GM04504 (cell line): ENCODE data around the gene DCTD.

Experiments used
- DNase-seq: peaks from one replicate; pipeline ENCODE4 v3.0.0-alpha.2; 2012; ENCODE audit warnings: low read depth

Gene DCTD

DNA sequence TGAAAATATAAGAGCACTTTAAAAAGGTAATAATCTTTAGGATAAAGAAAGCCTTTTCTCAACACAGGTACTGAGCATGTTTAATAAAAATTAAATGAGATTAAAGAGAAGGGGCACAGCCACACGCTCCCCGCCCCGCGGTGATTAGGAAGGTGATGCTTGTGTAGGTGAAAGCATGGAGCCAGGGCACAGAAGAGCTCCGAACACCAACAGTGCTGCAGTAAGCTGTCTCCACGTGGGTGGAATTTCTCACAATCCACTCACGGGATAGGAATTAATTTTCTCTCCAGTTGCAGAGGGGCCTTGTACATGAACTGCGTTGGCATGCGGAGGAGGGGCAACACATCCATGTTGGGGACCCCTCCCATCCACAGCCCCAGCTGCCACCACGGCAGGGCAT lies 27.0 kb downstream of the DCTD start:
- DNase-seq, result no peak

DNA sequence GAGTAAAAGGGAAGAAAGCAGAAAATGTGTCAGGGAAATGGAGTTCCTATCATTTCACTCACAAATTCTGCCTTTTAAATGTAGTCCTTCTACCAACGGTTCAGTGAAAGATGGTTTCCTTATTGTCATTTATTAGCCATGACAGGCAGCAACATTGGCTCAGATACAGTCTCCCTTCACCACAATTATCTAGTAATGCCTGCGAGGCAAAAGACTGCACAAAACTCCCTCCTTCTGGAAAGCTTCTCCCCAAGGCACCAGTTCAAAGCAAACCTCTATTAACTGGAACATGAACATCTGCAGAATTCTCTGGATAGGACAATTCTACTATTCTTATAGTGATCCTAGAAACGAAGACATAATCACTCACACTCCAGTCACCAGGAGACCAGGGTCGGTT lies 28.3 kb downstream of the DCTD start:
- DNase-seq, result no peak

DNA sequence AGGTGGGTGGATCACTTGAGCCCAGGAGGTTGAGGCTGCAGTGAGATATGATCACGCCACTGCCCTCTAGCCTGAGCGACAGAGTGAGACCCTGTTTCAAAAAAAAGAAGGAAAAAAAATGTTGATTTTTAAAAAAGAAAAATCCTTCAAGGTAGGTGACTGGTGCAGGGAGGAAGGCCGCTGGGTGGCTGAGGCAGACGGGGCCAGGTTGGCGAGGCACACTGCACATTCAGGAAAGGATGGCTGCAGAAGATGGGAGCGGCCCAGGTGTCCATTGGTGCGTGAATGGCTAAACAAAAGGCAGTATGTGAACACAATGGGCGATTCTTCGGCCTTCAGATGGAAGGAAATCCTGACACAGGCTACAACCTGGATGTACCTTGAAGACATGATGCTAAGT lies 30.4 kb downstream of the DCTD start:
- DNase-seq, result no peak

DNA sequence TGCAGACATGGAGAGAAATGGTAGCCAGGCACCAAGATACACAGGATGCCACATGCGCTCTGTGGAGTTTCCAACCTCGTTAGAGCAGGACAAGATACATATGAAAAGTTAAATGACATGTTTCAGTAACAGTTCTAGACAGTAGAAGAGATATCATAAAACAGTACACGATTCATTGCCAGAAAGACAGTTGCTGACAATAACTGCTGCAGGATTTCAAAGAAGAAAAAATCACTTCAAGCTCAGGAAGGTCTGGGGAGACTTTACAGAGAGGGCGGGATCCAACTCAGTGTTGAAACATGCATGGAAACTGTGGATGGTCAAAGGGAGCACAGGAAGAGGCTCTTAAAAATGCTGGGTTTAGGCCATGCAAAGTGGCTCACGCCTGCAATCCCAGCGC lies 31.0 kb downstream of the DCTD start:
- no peak for DNase-seq

DNA sequence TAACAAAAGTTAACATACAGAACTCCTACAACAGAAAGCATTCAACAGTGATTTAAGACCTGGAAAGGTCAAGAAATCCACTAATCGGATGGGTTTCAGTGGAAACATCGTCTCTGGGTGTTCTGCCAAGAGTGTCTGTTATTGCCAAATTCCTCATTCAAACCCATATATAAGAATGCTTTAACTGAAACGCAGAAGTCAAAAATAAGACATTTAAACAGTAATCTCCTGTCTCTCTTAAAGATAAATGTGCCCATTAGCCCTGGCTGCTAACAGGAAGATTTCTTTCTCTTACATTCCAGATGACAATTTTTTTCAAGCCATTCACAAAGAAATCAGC lies 31.5 kb downstream of the DCTD start:
- no peak for DNase-seq

DNA sequence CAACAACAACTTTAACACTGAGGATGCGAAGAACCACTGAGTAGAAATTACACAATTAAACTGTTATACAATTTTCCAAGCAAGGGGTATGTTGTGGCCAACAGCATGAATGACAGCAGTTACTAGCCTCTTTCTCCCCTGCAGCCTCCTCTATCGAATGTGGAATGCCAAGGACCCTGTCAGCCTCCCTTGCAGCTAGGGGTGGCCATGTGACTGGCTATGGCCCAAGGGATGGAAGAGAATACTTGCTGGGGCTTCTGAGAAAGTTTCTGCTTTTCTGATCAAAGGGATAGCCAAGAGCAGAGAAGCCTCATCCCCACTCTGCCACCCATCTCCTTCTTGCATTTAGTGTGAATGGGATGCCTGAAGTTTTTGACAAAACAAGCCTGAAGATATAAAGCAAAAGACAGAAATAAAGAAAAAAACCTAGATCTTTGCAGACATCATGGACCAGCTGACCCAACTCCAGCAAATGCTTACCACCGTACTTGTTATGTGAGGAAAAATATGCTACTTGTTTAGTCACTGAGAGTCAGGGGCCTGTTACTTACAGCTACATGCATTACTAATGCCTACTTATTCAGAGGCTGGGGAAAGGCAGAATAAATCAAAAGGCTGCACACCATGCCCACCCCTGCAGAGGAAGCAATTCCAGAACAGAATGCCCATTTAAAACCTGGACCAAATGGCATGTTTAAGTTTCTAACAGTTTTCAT lies 32.0 kb downstream of the DCTD start:
- DNase-seq, result no peak

DNA sequence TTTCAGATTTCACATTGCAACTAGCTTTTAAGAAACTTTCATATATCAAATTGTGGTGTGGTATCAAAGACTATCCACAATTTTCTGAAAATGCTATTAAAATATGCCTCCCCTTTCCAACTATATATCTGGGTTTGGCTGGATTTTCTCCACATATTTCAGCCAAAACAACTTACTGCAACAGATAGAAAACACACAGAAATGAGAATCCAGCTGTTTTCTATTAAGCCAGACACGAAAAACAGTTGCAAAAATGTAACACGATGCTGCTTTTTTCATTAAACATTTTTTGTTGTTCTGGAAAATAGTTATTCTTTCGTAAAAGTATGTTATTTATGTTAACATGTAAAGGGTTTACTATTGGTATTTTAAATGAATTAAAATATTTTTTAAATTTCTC lies 33.1 kb downstream of the DCTD start:
- no peak for DNase-seq

DNA sequence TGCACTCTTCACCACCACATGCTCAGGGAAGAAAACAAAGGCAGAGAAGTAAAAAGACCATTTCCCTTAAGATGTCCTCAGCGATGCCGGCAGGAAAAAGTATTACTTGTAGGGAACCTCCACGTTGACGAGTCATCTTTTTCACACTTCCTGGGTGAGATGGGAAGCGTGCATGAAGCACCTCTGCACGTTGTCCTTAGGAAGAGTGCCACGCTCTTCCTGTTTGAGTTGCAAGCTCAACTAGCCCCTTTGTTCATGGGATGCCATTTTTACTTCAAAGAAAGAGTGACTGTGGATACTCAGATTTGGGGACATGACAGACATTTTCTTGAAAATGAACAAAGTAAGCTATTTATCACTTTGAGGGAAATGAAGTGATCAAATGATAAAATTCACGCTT lies 33.8 kb downstream of the DCTD start:
- no peak for DNase-seq

DNA sequence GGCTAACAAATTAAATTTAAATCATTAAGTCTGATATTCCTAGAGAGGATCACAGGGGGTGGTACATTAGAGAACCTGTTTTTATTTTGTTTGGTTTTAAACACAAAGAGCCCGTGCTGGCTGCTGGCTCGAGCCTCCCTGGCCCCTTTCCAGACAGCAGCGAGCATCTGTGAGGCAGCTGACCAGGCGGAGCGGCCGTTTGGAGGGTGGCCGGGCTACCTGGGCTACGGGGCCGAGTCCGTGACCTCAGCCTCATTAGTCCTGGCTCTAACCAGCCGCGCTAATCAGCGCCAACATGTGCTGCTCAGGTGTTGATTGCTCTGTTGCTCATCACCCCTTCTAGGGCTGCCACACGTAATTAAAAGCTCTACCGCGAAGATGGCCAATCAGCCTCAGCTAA lies 35.3 kb downstream of the DCTD start:
- DNase-seq, result no peak

DNA sequence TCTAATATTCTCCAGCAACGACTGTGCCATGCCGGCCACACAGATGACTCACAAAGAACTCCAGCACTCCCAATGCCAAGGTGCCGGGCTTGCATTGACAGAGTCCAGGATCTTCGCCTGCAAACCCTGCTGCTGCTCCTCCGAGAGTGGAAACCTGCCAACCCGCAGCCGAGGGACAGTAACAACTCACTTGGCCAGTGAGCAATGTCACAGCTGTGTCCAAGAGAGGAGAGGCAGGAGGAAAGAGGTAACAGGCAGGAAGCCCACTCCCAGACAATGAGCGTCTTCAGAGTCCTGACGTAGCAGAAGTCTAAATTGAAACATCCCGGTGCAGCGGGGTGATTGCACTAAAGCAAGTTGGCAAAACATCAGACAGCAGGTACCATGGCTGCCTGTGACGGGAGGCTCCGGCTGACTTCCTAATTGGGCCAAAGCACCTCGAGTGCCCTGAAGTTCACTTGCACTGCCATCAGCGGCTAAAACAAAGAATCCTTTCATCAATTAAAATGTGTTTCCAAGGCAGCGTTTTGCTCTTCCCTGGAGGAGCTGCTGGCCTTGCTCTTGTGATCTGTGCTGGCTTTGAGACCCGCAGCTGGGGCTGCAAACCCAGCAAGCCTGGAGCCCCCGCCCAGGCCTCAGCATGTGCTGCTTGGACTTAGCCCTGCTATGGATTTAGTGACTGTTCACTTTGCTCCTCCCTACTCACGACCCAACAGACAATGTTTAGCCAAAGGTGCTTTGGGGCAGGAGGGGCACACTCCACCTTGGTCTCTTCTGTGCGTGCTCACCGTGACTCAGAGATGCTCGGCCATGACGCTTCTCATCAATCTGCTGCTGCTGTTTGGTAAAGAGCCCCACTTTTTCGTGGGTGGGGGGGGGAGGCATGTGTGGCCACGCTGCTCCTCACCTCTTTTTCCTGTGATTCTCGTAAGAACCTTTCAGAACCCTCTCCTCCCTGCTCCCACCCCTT lies 36.5 kb downstream of the DCTD start:
- DNase-seq, result no peak

DNA sequence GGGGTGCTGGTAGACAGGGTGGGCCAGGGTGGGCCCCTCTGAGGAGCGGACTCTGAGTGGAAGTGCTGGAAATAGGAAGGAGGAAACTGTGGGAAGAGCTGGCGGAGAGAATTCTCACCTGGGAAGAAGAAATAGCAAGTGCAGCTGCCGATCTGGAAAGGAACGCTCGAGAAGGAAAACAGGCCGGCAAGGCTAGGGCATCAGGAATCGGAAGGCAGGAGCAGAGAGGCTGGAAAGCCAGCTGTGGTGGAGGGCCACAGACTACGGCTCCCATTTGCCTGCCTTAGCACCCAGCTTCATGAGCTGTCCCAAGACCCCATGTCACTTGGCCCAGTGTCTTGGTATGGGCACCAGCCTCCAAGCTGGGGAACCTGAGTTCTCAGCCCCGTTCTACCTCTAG lies 37.3 kb downstream of the DCTD start:
- DNase-seq, result no peak

DNA sequence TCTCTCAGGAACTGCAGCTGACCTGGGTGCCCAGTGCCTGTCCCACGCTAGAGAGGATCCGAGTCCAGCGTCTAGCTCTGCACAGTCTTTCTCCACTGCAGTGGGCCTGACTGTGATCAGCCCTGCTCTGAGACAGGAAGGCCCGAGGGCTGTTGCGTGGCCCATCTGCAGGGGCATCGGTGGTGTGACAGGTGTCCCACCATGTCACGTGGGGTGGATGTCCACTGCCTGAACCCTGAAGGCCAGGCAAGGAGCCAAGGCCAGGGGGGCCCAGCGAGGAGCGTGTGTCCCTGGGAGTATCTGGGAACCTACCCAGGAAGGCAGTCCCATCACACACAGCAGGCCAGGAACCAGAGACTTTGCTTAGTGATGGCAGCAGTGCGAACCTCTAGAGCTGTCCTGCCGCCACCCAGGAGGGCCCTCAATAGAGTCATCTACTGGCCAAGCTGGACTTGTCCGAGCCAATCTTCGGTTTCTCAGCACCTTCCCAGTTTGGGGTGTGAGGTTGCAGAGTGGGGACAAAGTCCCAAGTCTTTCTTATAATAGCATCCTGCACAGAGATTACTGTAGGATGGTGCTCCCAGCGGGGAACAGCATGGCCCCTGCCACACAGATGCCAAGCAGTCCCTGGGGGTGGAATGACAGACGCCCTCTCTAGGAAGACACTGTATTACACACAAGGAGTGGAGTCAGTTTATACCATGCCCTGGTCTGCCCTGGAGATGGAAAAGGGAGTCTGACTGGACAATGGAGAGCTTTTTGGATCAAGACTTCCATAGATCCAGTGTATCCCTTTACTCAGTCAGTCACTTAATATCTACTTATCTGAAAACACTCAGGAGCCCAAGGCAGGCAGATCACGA lies 38.3 kb downstream of the DCTD start:
- DNase-seq, result no peak

DNA sequence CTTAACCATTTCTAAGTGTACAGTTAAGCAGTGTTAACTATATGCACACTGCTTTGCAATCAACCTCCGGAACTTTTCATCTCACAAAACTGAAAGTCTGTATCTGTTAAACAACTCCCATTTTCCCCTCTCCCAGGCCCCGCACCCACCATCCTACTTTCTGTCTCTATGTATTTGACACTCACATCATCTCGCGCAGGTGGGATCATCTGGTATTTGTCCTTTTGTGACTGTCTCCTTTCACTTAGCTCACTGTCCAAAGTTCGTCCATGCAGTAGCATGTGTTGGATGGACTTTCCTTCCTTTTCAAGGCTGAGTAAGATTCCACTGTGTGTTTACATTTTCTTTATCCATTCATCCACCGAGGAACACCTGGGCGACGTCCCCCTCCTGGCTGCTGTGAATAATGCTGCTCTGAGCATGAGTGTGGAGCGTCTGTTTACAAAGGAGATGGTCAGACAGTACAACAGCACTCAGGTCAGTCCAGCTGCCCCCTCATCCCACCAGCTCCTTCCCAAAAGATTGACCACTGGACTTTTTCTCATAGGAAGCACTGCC lies 39.8 kb downstream of the DCTD start:
- no peak for DNase-seq

DNA sequence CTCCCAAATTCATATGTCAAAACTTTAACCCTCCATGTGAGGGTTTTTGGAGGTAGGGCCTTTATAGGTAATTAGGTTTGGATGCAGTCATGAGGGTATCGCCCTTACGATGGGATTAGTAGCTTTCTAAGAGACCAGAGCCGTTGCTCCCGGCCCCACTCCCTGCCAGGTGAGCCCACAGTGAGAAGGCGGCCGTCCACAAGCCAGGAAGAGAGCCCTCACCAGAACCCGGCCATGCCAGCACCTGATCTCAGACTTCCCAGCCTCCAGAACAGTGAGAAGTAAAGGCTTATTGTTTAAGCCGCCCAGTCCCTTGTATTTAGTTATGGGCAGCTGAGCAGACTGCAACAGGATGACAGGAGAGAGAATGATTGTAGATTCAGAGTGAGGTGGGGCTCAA lies 40.8 kb downstream of the DCTD start:
- DNase-seq, result no peak

DNA sequence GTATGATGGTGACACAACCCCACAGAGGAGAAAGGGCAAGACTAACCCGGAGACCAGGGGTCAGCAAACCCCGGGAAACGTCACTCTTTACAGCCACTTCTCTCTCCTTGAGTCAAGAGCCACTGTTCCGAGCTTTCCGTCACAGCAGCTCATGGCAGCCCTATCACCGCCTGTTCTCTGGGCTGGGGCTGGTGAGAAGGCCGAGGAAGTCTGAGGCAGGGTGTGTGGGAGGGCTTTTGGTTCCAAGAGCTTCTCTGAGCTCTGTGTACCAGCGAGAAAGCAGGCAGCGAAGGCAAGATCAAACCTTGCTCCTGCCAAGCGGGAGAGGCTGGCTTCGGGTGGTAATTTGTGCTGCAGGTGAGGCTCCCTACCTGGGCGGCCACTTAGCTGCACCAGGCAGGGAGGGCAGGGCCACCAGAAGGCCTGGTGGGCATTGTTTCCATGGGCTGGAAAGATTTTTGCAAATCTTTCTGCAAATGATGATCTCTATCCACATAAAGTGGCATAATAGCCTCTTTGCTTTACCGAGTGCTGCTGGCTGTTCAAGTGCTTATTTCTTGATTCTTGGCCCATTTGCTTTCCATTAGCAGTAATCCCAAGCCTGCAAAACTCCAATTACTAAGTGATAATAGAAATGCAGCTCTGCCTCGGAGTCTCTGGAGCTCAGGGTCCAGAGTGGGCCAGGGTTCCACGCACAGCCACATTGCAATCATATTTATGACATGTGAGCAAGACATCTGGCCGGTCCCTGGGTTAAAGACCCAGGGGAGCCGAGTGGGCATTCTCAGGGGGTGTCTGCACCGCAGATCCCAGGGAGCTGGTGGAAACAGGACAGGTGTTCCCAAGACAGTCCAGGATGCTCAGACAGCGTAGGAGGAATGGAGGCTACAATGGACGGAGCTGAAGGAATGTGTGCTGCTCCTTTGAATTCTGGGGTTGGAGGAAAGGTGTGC lies 41.5 kb downstream of the DCTD start:
- no peak for DNase-seq

DNA sequence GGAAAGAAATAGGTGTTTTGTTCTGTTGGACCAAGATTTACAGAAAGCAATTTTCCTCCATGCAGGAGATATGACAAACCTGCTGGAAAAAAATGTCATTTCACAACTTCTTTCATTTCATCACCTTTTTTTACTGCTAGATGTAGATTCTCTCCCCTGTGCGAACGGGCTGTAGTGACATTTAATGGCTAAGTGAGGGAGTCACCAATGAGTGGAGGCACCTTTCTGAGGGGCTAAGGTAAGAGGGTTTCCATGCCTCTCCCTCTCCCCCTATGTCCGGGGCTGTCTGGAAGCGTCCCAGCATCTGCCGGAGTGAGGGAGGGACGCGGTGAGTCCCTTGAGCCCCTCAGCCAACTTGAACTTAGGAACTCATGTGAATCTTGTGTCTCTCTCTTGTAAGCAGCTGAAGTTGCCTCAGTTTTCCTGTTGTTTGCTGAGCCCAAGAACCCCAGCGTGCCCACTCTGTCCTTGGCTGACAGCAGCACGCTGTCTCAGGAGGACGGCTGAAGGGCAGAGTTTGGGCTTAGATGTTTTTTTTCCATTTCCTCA lies 42.3 kb downstream of the DCTD start:
- no peak for DNase-seq

DNA sequence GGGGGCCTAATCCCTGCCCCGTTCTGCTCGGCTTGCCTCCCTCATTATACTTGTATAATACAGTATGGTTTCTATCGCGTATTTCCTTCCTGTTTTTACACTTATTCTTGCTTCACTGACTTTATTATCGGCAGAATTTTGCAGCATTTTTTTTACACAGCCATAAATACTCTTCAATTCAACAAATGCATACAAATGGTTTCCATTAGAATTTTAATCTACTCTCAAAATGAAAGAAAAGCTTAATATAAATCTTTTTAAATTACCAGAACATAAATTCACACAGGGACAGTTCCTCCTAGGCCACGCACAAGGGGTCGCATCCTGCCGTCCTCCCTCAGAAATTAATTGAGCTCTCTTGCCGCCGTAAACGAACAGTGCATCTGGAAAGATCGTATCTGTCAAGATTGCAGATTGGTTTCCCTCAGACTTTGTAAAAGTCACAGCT lies 42.9 kb downstream of the DCTD start:
- DNase-seq, result no peak

DNA sequence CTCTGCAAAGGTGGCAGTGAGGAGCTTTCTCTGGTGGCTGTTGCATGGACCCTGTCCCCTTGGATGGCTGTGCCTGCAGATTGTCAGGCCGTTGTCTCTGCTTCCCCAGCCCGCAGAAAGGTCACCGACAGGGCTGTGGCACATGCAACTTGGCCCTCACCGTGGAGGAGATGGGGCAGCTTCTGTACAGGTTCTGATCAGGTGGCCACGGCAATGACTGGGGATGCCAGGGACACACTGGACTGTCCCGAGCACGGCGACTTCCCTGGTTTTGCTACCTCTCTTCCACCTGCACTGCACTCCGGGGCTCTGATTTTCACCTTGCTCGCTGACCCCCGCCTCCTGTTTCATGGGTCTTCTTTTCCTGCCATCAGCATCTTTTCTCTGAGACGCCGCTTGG lies 43.5 kb downstream of the DCTD start:
- no peak for DNase-seq

DNA sequence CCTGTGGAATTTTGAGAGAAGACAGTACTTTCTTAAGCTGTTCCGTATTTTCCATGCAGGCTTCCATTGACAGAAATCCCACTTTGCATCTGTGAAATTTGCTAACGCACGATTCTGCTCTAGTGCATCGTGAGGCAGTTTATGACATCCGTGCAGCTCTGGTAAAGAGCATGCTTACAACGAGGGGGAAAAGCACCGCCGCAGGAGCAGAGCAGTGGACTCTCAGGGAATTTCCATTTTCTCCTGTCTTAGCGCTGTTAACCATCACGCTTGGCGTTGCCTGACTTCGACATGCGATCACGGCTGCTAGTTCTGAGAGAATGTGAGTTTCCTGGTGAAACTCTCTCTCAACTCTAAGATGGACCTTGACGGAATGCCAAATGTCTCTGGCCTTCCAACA lies 43.9 kb downstream of the DCTD start:
- DNase-seq, result no peak

DNA sequence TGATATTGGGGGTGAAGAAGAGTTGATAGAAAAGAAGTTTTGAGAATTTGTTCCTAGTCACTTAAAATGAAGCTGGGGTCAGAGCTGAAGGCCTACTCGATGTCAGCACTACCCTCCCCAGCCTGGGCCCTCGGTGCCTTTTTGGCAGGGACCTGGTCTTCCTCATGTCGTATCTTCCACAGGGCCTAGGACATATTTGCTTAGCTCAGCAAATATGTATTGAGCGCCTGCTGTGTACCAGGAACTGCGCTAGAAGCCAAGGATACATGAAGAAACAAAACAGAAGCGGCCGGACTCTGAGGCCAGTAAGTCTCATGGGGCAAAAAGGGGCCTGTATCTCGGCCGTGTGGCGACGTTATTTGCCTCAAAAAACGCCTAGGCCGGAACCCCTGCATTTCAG lies 44.3 kb downstream of the DCTD start:
- no peak for DNase-seq

DNA sequence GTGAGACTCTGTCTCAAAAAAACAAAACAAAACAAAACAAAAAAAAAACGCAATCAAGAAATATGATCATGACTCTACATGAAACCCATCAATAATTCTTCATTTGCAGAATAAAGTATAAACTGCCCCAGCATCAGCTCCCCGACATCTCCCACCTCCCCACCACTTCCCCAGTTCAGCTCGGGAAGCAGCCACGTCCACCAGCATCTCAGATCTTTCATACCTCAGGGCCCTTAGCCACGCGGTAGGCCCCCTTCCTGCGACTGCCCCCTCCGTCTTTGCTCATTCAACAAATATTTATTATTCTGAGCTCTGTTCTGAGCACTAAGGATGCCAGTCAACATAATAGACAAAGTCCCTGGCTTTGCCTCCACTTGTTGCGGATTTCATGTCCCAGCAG lies 45.6 kb downstream of the DCTD start:
- DNase-seq, result no peak
